ENCODE data around the gene MRPL23.

The MRPL23 gene

GRCh38 chr11:1935156-1936071, 11.7 kb upstream of the MRPL23 start:
- TF ChIP-seq, protein P1, sequence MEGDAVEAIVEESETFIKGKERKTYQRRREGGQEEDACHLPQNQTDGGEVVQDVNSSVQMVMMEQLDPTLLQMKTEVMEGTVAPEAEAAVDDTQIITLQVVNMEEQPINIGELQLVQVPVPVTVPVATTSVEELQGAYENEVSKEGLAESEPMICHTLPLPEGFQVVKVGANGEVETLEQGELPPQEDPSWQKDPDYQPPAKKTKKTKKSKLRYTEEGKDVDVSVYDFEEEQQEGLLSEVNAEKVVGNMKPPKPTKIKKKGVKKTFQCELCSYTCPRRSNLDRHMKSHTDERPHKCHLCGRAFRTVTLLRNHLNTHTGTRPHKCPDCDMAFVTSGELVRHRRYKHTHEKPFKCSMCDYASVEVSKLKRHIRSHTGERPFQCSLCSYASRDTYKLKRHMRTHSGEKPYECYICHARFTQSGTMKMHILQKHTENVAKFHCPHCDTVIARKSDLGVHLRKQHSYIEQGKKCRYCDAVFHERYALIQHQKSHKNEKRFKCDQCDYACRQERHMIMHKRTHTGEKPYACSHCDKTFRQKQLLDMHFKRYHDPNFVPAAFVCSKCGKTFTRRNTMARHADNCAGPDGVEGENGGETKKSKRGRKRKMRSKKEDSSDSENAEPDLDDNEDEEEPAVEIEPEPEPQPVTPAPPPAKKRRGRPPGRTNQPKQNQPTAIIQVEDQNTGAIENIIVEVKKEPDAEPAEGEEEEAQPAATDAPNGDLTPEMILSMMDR (IDR thresholded peaks at IDR 0.05; ENCODE audit: unreplicated experiment in 3 of 3) = no peak
- H3K4me1 Mint-ChIP-seq = peaks cover 56% of the 10 kb centered on the region
- H3K4me3 Mint-ChIP-seq = no peak overlapping the region
- H3K27ac Mint-ChIP-seq = peak overlapping the region in 1 of 3 experiments; percentile 95
- H3K9me3 Mint-ChIP-seq = no peaks in the 10 kb centered on the region
- no peaks in the 10 kb centered on the region for H3K36me3 Mint-ChIP-seq (ENCODE audit: low read depth)
- H3K27me3 Mint-ChIP-seq (ENCODE audit: low read depth) = no peaks in the 10 kb centered on the region

- Mint-ChIP-seq H3K4me3 (no peak overlapping the region), H3K36me3 (ENCODE audit: low read depth) (no peaks in the 10 kb centered on the region), H3K27me3 (ENCODE audit: low read depth) (no peaks in the 10 kb centered on the region), H3K9me3 (no peaks in the 10 kb centered on the region), H3K4me1 (peaks cover 56% of the 10 kb centered on the region), H3K27ac (no peak overlapping the region)
- TF ChIP-seq, protein P1 (IDR thresholded peaks at IDR 0.05; ENCODE audit: unreplicated experiment in 3 of 3) = no peak
Observed at GRCh38 chr11:1936072-1936780, 10.9 kb upstream of the MRPL23 start.

GRCh38 chr11:1936781-1937615, 10.1 kb upstream of the MRPL23 start:
- Mint-ChIP-seq H3K4me1 (peaks cover 50% of the 10 kb centered on the region), H3K9me3 (no peaks in the 10 kb centered on the region), H3K27me3 (ENCODE audit: low read depth) (no peaks in the 10 kb centered on the region), H3K27ac (no peak overlapping the region), H3K36me3 (ENCODE audit: low read depth) (no peaks in the 10 kb centered on the region), H3K4me3 (no peak overlapping the region)
- TF ChIP-seq, protein P1 (IDR thresholded peaks at IDR 0.05; ENCODE audit: unreplicated experiment in 3 of 3) = no peak

DNA sequence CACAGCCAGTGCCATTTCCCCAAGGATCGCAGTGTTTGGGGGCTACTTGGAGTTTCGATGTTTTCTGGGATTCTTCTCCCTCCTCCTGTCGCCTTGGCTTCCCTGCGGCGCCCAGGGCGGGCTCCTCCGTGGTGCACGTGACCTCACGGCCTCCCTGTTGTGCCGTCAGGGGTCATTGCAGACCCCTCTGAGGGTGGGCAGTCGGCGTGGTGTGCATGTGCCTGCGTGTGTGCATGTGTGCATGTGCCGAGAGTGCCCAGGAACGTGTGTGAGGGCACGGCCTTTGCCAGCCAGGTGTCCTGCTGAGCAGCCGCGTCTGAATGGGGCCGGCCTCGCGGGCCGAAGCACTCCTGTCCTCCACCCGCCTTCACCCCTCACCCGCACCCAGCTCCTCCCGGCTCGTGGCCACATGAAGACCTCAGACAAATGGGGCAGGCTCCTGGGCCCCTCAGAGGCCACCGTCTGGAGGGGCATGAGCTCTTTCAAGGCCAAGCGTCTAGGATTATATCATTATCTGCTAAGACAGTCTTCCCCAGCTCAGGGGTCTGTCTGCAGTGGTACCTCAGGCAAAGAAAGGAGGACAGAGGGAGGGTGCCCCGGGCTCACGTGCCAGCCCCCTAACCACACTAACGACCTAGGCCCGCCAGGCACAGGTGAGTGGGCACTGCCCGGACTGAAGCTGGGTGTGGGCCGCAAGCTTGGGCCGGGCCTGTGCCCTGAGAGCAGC, 9.4 kb upstream of the MRPL23 start:
- no peaks in the 10 kb centered on the region for H3K27me3 Mint-ChIP-seq (ENCODE audit: low read depth)
- TF ChIP-seq, protein P1 (IDR thresholded peaks at IDR 0.05; ENCODE audit: unreplicated experiment in 3 of 3) = no peak
- peak overlapping the region; percentile 65 to 82 (median 77) for H3K27ac Mint-ChIP-seq
- no peak overlapping the region for H3K4me3 Mint-ChIP-seq
- peaks cover 53% of the 10 kb centered on the region for H3K4me1 Mint-ChIP-seq
- H3K9me3 Mint-ChIP-seq = no peaks in the 10 kb centered on the region
- no peaks in the 10 kb centered on the region for H3K36me3 Mint-ChIP-seq (ENCODE audit: low read depth)

GRCh38 chr11:1938343-1939005, 8.7 kb upstream of the MRPL23 start:
- Mint-ChIP-seq H3K27me3 (ENCODE audit: low read depth) (no peaks in the 10 kb centered on the region), H3K36me3 (ENCODE audit: low read depth) (no peaks in the 10 kb centered on the region), H3K4me3 (no peak overlapping the region), H3K9me3 (no peaks in the 10 kb centered on the region), H3K27ac (peak overlapping the region; percentile 94 to 99 (median 98)), H3K4me1 (peaks cover 48% of the 10 kb centered on the region)
- TF ChIP-seq, protein P1 (IDR thresholded peaks at IDR 0.05; ENCODE audit: unreplicated experiment in 3 of 3) = no peak
